ENCODE measurements around the gene ABHD6. TPM values are rescaled to one million over a fixed set of nuclear protein-coding genes. Genes with fewer than 3 reads are reported as not detected.
A peak's percentile ranks its signal among the peaks of the same experiment; 100 is the strongest.
"Not testable (repeated sequence)": the region's sequence is repeated elsewhere in the genome, so short reads cannot be mapped to it uniquely, and the experiment has no call there.

The ABHD6 gene
- total RNA-seq, 2 donors from 2014 or later = 2.1 to 2.9 TPM

DNA sequence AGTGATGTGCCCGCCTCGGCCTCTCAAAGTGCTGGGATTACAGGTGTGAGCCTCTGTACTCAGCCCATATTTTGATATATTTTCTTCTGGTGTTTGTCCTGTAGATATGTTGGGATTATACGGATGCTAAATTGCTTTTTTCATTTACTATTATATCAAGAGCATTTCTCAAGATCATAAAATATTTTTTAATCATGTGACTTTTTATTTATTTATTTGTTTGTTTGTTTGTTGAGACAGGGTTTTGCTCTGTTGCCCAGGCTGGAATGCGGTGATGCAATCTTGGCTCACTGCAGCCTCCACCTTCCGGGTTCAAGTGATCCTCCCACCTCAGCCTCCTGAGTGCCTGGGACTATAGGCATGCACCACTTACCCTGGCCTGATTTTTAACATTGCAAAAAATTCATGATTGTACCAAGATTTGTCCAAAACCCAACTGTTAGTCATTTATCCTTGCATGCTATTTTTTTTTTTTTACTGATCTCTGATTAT, 92.4 kb downstream of the ABHD6 start:
- Mint-ChIP-seq H3K4me3 (no peak overlapping the region), H3K27me3 (no peaks in the 10 kb centered on the region), H3K36me3 (ENCODE audit: low read depth) (no peaks in the 10 kb centered on the region), H3K27ac (no peak overlapping the region), H3K4me1 (peaks cover 19% of the 10 kb centered on the region)
- DNase-seq (no peak), ATAC-seq (no peak)
- no peaks in the 10 kb centered on the region for H3K9me3 ChIP-seq (ENCODE audit: control insufficient read depth, low read length, poor library complexity, severe bottlenecking)

DNA sequence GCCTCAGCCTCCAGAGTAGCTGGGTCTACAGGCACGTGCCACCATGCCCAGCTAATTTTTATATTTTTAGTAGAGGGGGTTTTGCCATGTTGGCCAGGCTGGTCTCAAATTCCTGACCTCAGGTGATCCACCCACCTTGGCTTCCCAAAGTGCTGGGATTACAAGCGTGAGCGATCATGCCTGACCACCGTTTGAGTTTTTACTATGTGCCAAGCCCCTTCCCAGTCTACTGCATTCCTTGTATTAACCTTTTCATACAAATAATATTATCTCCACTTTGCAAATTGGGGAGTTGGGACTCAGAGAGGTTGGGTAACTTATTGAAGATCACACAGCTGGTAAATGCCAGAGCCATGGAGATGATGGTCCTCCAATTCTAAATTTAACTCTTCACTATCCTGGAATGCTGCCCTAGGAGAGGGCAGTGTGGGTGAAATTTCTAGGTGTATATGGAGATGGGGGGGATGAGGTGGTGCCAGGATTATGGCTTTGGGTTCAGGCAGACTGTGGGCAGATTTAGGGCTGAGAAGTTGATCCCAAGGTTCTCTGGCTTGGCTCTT, 94.1 kb downstream of the ABHD6 start:
- H3K9me3 ChIP-seq (ENCODE audit: control insufficient read depth, low read length, poor library complexity, severe bottlenecking) = no peaks in the 10 kb centered on the region
- Mint-ChIP-seq H3K36me3 (ENCODE audit: low read depth) (no peaks in the 10 kb centered on the region), H3K27me3 (no peaks in the 10 kb centered on the region), H3K27ac (peak overlapping the region; percentile 80), H3K4me1 (peaks cover 28% of the 10 kb centered on the region), H3K4me3 (peak overlapping the region; percentile 25)
- DNase-seq (no peak), ATAC-seq (no peak)

DNA sequence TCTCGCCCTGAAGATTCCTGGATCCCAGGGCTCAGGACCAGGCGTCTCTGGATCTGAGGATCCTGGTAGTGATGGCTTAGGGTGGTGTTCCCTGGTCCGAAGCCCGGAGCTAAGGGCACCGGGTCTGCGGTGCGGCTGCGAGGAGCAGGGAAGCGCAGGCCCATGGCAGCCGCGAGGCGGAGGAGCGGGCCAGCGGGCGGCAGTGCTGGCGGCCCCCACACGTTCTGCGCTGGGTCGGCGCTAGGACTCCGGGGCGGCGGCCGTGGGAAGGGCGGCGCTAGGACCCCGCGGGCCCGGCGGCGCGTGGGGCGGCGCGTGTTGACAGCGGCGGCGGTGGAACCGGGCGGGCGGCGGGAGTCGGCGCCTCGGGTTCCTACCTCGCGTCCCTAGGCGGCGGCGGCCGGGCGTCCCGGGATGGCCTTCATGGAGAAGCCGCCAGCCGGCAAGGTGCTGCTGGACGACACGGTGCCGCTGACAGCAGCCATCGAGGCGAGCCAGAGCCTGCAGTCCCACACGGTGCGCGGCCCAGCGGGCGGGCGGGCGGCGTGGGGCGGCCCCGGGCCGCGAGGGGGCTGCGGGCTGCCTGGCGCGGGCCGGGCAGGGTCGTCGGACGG, 95.1 kb downstream of the ABHD6 start, which contains the start of gene PXK:
PXK (plus strand) TSS at position 318 of the 614 bp plus-strand sequence; CDS start at position 415, 97 bp downstream.
- Mint-ChIP-seq H3K4me3 (peak within 1 kb of the TSS; percentile 98), H3K27ac (peak within 1 kb of the TSS; percentile 85), H3K36me3 (ENCODE audit: low read depth) (no peaks in the 10 kb centered on the region), H3K27me3 (no peaks in the 10 kb centered on the region), H3K4me1 (peaks cover 25% of the 10 kb centered on the region)
- no peaks in the 10 kb centered on the region for H3K9me3 ChIP-seq (ENCODE audit: control insufficient read depth, low read length, poor library complexity, severe bottlenecking)
- peak; percentile 95 for ATAC-seq
- peak; percentile 71 to 75 (median 75) for DNase-seq

DNA sequence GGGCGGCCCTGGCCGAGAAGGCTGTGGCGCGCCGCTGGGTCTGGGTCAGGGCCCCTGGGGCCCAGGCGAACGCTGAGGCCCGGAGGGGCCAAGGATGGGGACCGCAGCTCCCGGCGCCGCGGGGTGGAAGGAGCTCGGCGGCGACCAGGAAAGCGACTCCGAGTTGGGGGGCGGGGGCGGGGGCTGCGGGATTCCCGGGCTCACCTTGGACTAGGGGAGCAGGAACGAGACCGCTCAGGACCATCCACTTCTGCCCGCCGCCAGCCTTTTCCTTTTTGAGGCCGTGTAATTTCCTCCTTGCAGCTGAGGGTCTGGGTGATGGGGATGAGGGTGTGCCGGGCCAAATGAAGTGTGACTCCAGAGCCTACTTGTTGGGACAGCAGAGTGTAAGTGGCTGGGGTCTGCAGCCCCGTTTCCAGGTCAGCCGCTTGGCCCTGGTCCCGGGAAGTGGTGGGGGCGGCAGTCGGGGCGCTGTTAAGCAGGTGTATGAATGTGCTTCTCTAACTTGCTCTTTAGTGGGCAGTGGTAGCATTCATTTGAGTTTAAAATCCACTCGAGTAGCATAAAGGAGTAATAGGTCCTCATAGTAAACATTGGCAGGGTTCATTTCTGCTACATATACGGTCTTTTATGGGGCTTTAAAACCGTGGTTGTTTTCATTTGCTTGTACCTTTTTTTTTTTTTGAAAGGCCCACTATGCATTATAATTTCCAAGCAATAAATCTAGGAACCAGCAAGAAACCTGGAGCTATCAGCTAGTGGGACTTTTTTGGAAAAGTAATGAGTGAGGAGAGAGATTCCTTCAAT, 95.8 kb downstream of the ABHD6 start:
- no peaks in the 10 kb centered on the region for H3K27me3 Mint-ChIP-seq

DNA sequence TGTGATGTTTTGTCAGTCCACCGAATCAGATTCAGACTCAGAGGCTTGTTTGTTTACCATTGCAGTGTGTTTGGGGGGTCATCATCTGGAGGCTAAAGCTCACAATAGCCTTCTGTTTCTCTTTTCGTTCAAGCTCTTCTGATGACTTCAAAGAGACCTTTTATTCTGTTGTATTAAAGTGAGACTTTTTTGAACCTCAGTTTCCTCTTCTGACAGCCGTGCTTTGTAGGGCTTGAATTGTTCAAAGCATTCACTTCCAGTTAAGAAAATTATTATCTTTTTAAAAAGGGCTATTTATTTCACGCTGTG, 96.4 kb downstream of the ABHD6 start:
- H3K27me3 Mint-ChIP-seq = no peaks in the 10 kb centered on the region
- peak overlapping the region; percentile 85 for H3K27ac Mint-ChIP-seq
- ATAC-seq = no peak
- peaks cover 23% of the 10 kb centered on the region for H3K4me1 Mint-ChIP-seq
- no peaks in the 10 kb centered on the region for H3K9me3 ChIP-seq (ENCODE audit: control insufficient read depth, low read length, poor library complexity, severe bottlenecking)
- no peak for DNase-seq
- peak overlapping the region; percentile 98 for H3K4me3 Mint-ChIP-seq
- no peaks in the 10 kb centered on the region for H3K36me3 Mint-ChIP-seq (ENCODE audit: low read depth)

More for the DNA sequence above, 95.8 kb downstream of the ABHD6 start:
- Mint-ChIP-seq H3K36me3 (ENCODE audit: low read depth) (no peaks in the 10 kb centered on the region), H3K4me3 (peak overlapping the region; percentile 98), H3K4me1 (peaks cover 25% of the 10 kb centered on the region), H3K27ac (peak overlapping the region; percentile 85)
- ATAC-seq = peak; percentile 44
- no peaks in the 10 kb centered on the region for H3K9me3 ChIP-seq (ENCODE audit: control insufficient read depth, low read length, poor library complexity, severe bottlenecking)
- DNase-seq = no peak

DNA sequence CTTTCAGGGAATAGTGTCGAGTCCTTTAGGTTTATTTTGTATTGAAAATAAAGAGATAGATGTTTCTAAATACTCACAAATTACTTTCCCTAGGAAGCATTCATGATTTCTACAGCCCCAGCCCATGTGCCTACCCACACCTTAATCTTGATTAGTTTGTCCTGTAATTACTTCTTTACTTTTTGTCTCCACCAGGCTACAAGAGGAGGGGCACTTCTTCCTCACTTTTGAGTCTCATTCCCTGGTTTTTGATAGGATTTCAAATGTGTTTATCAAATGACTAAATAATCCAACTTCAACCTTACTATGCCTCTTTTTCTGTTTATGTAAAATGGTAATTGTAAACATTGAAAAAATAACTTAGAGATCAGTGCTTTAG, 96.9 kb downstream of the ABHD6 start:
- no peaks in the 10 kb centered on the region for H3K9me3 ChIP-seq (ENCODE audit: control insufficient read depth, low read length, poor library complexity, severe bottlenecking)
- Mint-ChIP-seq H3K36me3 (ENCODE audit: low read depth) (no peaks in the 10 kb centered on the region), H3K27ac (peak overlapping the region; percentile 85), H3K27me3 (no peaks in the 10 kb centered on the region), H3K4me3 (peak overlapping the region; percentile 98), H3K4me1 (peaks cover 22% of the 10 kb centered on the region)
- DNase-seq (no peak), ATAC-seq (no peak)

DNA sequence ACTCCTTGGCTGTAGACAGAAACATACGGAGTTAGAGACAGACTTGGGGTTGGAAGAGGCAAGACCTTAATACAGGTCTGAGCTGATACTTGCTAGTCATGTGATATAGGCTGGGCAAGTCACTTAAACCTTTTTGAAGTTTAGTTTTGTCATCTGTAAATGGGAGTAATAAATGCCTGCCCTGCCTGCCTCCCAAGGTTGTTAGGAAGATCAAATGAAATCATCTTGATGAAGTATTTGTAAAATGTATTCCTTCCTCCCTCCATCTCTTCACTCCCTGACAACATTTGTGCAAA, 98.0 kb downstream of the ABHD6 start:
- no peak for DNase-seq
- Mint-ChIP-seq H3K36me3 (ENCODE audit: low read depth) (no peaks in the 10 kb centered on the region), H3K4me3 (peak overlapping the region; percentile 33), H3K27me3 (no peaks in the 10 kb centered on the region), H3K27ac (no peak overlapping the region), H3K4me1 (peaks cover 22% of the 10 kb centered on the region)
- no peak for ATAC-seq
- H3K9me3 ChIP-seq (ENCODE audit: control insufficient read depth, low read length, poor library complexity, severe bottlenecking) = no peaks in the 10 kb centered on the region

DNA sequence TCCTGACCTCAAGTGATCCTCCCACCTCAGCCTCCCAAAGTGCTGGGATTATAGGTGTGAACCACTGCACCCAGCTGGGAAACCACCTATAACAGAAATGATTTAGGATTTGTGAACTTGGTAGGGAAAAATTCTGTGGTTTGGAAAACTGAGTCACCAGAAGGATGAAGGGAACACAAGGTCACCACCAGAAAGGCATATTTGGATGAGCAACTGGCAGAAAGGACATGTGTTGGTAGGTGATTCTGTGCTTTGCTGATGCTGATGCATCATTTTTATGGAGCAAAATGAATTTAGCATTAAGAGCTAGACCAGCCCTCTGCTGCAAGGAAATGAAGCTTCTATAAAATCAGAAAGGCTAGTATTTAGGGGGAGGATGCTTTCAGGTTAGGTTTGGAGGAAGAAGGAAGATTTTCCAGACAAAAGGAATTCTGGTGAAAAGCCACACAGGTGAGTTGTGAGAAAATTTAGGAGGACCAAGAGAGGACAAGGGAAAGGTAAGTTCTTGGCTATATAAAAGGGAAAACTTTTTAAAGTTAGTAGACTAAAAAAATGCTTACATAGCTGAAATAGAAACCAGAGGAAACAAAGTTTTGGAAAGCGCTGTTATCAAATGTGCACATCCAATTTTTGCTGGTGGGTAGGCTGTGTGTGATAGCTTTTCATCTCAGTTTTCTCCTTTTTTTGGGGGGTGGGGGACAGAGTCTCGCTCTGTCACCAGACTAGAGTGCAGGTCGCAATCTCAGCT, 98.7 kb downstream of the ABHD6 start:
- no peaks in the 10 kb centered on the region for H3K36me3 Mint-ChIP-seq (ENCODE audit: low read depth)
- H3K27ac Mint-ChIP-seq = no peak overlapping the region
- no peaks in the 10 kb centered on the region for H3K9me3 ChIP-seq (ENCODE audit: control insufficient read depth, low read length, poor library complexity, severe bottlenecking)
- no peak overlapping the region for H3K4me3 Mint-ChIP-seq
- DNase-seq (no peak), ATAC-seq (no peak)
- H3K4me1 Mint-ChIP-seq = peaks cover 22% of the 10 kb centered on the region
- no peaks in the 10 kb centered on the region for H3K27me3 Mint-ChIP-seq

DNA sequence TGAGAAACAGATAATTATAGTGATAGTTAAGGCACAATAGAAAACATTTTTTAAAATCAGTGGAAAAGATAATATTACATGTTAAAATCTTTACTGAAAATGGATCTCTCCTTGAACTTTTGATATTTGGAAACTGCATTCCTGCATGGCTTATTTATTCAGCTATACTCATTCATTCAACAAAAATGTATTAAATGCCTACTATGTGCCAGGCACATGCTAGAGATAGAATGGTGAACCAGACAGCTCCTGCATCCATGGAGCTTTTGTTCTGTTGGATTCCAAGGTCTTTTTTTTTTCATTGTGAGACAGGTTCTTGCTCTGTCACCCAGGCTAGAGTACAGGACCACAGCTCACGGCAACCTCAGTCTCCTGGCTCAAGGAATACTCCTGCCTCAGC, 99.6 kb downstream of the ABHD6 start:
- Mint-ChIP-seq H3K27ac (no peak overlapping the region), H3K36me3 (ENCODE audit: low read depth) (no peaks in the 10 kb centered on the region), H3K4me1 (peaks cover 22% of the 10 kb centered on the region), H3K27me3 (no peaks in the 10 kb centered on the region), H3K4me3 (no peak overlapping the region)
- no peak for DNase-seq
- ATAC-seq = no peak
- H3K9me3 ChIP-seq (ENCODE audit: control insufficient read depth, low read length, poor library complexity, severe bottlenecking) = no peaks in the 10 kb centered on the region

DNA sequence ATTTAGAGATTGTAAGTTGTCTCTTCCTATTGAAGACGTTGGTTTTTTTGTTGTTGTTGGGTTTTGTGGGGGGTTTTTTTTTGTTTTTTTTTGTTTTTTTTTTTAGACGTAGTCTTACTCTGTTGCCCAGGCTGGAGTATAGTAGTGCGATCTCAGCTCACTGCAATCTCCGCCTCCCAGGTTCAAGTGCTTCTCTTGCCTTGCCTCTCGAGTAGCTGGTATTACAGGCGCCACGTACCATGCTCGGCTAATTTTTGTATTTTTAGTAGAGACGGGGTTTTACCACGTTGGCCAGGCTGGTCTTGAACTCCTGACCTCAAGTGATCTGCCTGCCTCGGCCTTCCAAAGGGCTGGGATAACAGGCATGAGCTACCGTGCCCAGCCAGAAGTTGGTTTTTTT, 101.6 kb downstream of the ABHD6 start:
- not testable (repeated sequence) for H3K27ac Mint-ChIP-seq; H3K27me3 Mint-ChIP-seq; H3K9me3 ChIP-seq (ENCODE audit: control insufficient read depth, low read length, poor library complexity, severe bottlenecking); ATAC-seq; H3K4me3 Mint-ChIP-seq; H3K36me3 Mint-ChIP-seq (ENCODE audit: low read depth); DNase-seq
- H3K4me1 Mint-ChIP-seq = peaks cover 15% of the 10 kb centered on the region

DNA sequence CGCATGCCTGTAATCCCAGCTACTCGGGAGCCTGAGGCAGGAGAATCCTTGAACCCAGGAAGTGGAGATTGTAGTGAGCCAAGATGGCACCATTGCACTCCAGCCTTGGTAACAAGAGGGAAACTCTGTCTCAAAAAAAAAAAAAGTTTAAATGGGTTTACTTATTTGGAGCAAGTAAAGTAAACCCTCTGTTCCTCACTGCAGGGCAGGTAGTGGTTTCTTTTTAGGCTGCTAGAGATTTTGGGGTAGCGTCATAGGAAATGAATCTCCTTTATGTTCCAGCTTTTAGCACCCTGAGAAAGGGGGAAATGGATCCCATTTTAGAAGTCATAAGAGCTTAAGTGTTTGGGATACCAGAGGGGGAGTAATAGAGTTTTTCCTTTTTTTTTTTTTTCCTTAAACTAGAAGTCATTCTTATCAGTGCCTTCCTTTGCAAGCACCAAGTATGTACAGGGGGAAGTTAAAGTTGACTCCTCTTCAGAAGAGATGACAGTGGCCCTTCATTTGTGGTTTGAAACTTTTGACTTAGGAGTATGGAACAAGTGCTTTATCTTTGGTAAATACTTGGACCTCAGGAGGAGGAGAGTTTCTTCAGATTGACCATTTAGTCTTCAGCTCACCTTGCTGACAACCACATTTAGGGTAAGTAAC, 103.1 kb downstream of the ABHD6 start:
- peaks cover 8% of the 10 kb centered on the region for H3K4me1 Mint-ChIP-seq
- H3K27ac Mint-ChIP-seq = no peak overlapping the region

DNA sequence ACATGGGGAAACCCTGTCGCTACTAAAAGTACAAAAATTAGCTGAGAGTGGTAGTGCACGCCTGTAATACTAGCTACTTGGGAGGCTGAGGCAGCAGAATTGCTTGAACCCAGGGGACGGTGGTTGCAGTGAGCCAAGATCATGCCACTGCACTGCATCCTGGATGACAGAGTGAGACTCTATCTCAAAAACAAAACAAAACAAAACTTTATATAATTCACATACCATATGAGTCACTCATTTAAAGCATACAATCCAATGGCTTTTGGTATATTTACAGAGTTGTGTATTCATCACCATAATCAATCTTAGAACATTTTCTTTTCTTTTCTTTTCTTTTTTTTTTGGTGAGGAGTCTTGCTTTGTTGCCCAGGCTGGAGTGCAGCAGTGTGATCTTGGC, 103.8 kb downstream of the ABHD6 start:
- no peak overlapping the region for H3K27ac Mint-ChIP-seq
- DNase-seq (no peak), ATAC-seq (no peak)
- H3K4me3 Mint-ChIP-seq = no peak overlapping the region
- peaks cover 8% of the 10 kb centered on the region for H3K4me1 Mint-ChIP-seq
- H3K27me3 Mint-ChIP-seq = no peaks in the 10 kb centered on the region
- H3K9me3 ChIP-seq (ENCODE audit: control insufficient read depth, low read length, poor library complexity, severe bottlenecking) = no peaks in the 10 kb centered on the region
- H3K36me3 Mint-ChIP-seq (ENCODE audit: low read depth) = no peaks in the 10 kb centered on the region

More for the DNA sequence above, 103.1 kb downstream of the ABHD6 start:
- Mint-ChIP-seq H3K4me3 (no peak overlapping the region), H3K27me3 (no peaks in the 10 kb centered on the region), H3K36me3 (ENCODE audit: low read depth) (no peaks in the 10 kb centered on the region)
- no peak for DNase-seq
- H3K9me3 ChIP-seq (ENCODE audit: control insufficient read depth, low read length, poor library complexity, severe bottlenecking) = no peaks in the 10 kb centered on the region
- no peak for ATAC-seq

DNA sequence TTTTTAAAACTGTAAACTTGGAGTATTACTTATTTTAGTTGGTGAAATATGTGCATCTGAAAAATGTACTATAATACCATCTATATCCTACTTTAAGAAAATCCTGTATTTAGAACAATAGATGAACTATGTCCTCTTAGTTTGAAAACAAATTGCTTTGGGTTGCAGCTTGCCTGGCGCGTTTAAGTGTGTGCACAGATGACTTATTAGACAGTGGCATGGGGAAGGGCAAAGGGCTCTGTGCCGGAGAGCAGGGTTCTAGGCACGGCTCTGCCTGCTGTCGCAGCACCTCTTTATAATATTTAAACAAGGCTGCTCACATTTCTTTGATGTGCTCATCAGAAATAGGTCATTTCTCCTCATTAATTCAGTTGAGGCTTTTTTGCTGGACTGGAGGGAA, 105.1 kb downstream of the ABHD6 start:
- H3K4me3 Mint-ChIP-seq = no peak overlapping the region

More for the DNA sequence above, 105.1 kb downstream of the ABHD6 start:
- Mint-ChIP-seq H3K27ac (no peak overlapping the region), H3K4me1 (peaks cover 9% of the 10 kb centered on the region), H3K36me3 (ENCODE audit: low read depth) (no peaks in the 10 kb centered on the region), H3K27me3 (no peaks in the 10 kb centered on the region)
- DNase-seq (no peak), ATAC-seq (no peak)
- H3K9me3 ChIP-seq (ENCODE audit: control insufficient read depth, low read length, poor library complexity, severe bottlenecking) = no peaks in the 10 kb centered on the region

Data from T-helper 17 cell (primary cell).